Kasumi-1 (cell line): ENCODE data around the gene VTI1A.
"Not testable (repeated sequence)": the region's sequence is repeated elsewhere in the genome, so short reads cannot be mapped to it uniquely, and the experiment has no call there.

Experiments used
- DNase-seq, 2 experiments: peaks; one replicate each; lab custom pipeline; 2025; lab: John Stamatoyannopoulos, UW

Gene VTI1A

GRCh38 chr10:112507046-112507445, 60.0 kb downstream of the VTI1A start:
- DNase-seq, result peak; percentile 43 to 53

GRCh38 chr10:112507988-112508387, 61.0 kb downstream of the VTI1A start:
- DNase-seq, result no peak

- DNase-seq, result no peak
Observed at GRCh38 chr10:112509558-112510291, 62.7 kb downstream of the VTI1A start.

- DNase-seq, result no peak
Observed at GRCh38 chr10:112510384-112510783, 63.4 kb downstream of the VTI1A start.

- no peak for DNase-seq
Observed at GRCh38 chr10:112512294-112512693, 65.3 kb downstream of the VTI1A start.

- DNase-seq, result no peak
Observed at GRCh38 chr10:112515126-112515525, 68.1 kb downstream of the VTI1A start.

GRCh38 chr10:112515852-112516251, 68.8 kb downstream of the VTI1A start:
- DNase-seq, result no peak

- DNase-seq, result no peak
Observed at GRCh38 chr10:112517451-112517862, 70.4 kb downstream of the VTI1A start.

- no peak for DNase-seq
Observed at GRCh38 chr10:112519133-112519761, 72.2 kb downstream of the VTI1A start.

GRCh38 chr10:112520914-112521313, 73.9 kb downstream of the VTI1A start:
- no peak for DNase-seq

- DNase-seq, result no peak
Observed at GRCh38 chr10:112524641-112525040, 77.6 kb downstream of the VTI1A start.

- DNase-seq, result no peak
Observed at GRCh38 chr10:112525200-112525599, 78.2 kb downstream of the VTI1A start.

- DNase-seq, result no peak
Observed at GRCh38 chr10:112526139-112526538, 79.1 kb downstream of the VTI1A start.

GRCh38 chr10:112526906-112527305, 79.9 kb downstream of the VTI1A start:
- DNase-seq, result no peak

- no peak for DNase-seq
Observed at GRCh38 chr10:112528235-112528634, 81.2 kb downstream of the VTI1A start.

- DNase-seq, result no peak
Observed at GRCh38 chr10:112531421-112531820, 84.4 kb downstream of the VTI1A start.

GRCh38 chr10:112532189-112532588, 85.2 kb downstream of the VTI1A start:
- DNase-seq, result no peak

- DNase-seq, result no peak
Observed at GRCh38 chr10:112532956-112533355, 85.9 kb downstream of the VTI1A start.

GRCh38 chr10:112533916-112534315, 86.9 kb downstream of the VTI1A start:
- DNase-seq, result no peak

GRCh38 chr10:112535531-112535951, 88.5 kb downstream of the VTI1A start:
- DNase-seq, result no peak

GRCh38 chr10:112536663-112537062, 89.6 kb downstream of the VTI1A start:
- no peak for DNase-seq

GRCh38 chr10:112538168-112538567, 91.2 kb downstream of the VTI1A start:
- DNase-seq, result no peak

GRCh38 chr10:112539340-112539739, 92.3 kb downstream of the VTI1A start:
- DNase-seq, result no peak

GRCh38 chr10:112542823-112543222, 95.8 kb downstream of the VTI1A start:
- not testable (repeated sequence) for DNase-seq
